Activated CD4-positive, alpha-beta T cell treated with anti-CD3 and anti-CD28 coated beads for 48 hours (primary cell): ENCODE measurements around the gene SNX20.
A peak's percentile ranks its signal among the peaks of the same experiment; 100 is the strongest.

ENCODE experiments used
- DNase-seq: peaks from one replicate; pipeline ENCODE4 v3.0.0-alpha.2; 2020

Gene SNX20

GRCh38 chr16:50702725-50703124 lies 21.6 kb upstream of the SNX20 start:
- DNase-seq = peak; percentile 20

- DNase-seq = peak; percentile 87
Measured at GRCh38 chr16:50699326-50700159, 18.4 kb upstream of the SNX20 start.

GRCh38 chr16:50697881-50698767 lies 17.0 kb upstream of the SNX20 start:
- DNase-seq = peak; percentile 74

- DNase-seq = no peak
Measured at GRCh38 chr16:50697421-50697715, 16.3 kb upstream of the SNX20 start.

- peak; percentile 73 for DNase-seq
Measured at GRCh38 chr16:50696575-50697420, 15.7 kb upstream of the SNX20 start.

- DNase-seq = no peak
Measured at GRCh38 chr16:50696126-50696525, 15.0 kb upstream of the SNX20 start.

GRCh38 chr16:50695017-50696000 lies 14.2 kb upstream of the SNX20 start:
- DNase-seq = no peak

GRCh38 chr16:50694206-50694605 lies 13.1 kb upstream of the SNX20 start:
- no peak for DNase-seq

- peak; percentile 41 for DNase-seq
Measured at GRCh38 chr16:50692999-50693781, 12.1 kb upstream of the SNX20 start, which contains the start of gene NOD2. NOD2 (plus strand) TSS chr16:50693606; CDS start chr16:50699496, 5,890 bp downstream.

GRCh38 chr16:50692644-50692998 lies 11.5 kb upstream of the SNX20 start:
- DNase-seq = no peak

- DNase-seq = no peak
Measured at GRCh38 chr16:50690177-50690576, 9.1 kb upstream of the SNX20 start.

- no peak for DNase-seq
Measured at GRCh38 chr16:50688867-50689266, 7.8 kb upstream of the SNX20 start.

GRCh38 chr16:50688083-50688482 lies 7.0 kb upstream of the SNX20 start:
- no peak for DNase-seq

GRCh38 chr16:50685462-50686063 lies 4.5 kb upstream of the SNX20 start:
- DNase-seq = no peak

GRCh38 chr16:50684823-50685461 lies 3.8 kb upstream of the SNX20 start:
- peak; percentile 62 for DNase-seq

- DNase-seq = peak; percentile 65
Measured at GRCh38 chr16:50683689-50684374, 2.7 kb upstream of the SNX20 start.

GRCh38 chr16:50680556-50680893 lies 587 bp downstream of the SNX20 start:
- no peak for DNase-seq

GRCh38 chr16:50679676-50680555 lies 1.2 kb downstream of the SNX20 start:
- DNase-seq = no peak

- DNase-seq = no peak
Measured at GRCh38 chr16:50679266-50679665, 1.8 kb downstream of the SNX20 start.
